Measurements from ENCODE around the gene EHD1.
"Not testable (repeated sequence)": the region's sequence is repeated elsewhere in the genome, so short reads cannot be mapped to it uniquely, and the experiment has no call there.

The EHD1 gene

GRCh38 chr11:64823568-64824119, 54.8 kb downstream of the EHD1 start:
- DNase-seq, result no peak

DNA sequence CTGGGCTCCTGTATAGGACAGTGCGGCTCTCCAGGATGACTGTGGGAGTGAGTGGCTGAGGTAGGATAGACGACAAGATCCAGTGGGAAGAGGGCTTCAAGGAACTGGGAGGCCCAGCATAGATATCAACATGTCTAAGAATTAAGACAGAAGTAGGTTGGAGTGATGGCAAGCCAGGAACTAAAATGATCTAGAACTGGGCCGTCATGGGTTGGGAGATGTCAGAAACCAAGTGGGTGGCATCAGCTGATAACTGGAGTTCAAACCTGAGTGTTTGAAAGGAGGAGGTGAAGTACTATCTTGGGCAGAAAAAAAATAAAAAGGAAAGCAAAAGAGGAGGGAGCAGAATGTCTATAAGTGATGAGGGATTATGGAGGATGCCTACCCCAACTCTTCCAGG, 60.9 kb downstream of the EHD1 start:
- DNase-seq, result no peak

GRCh38 chr11:64815433-64815832, 63.0 kb downstream of the EHD1 start:
- DNase-seq, result not testable (repeated sequence)

- no peak for DNase-seq
Observed at GRCh38 chr11:64814712-64815187, 63.7 kb downstream of the EHD1 start.

- no peak for DNase-seq
Observed at GRCh38 chr11:64813826-64814225, 64.6 kb downstream of the EHD1 start.

DNA sequence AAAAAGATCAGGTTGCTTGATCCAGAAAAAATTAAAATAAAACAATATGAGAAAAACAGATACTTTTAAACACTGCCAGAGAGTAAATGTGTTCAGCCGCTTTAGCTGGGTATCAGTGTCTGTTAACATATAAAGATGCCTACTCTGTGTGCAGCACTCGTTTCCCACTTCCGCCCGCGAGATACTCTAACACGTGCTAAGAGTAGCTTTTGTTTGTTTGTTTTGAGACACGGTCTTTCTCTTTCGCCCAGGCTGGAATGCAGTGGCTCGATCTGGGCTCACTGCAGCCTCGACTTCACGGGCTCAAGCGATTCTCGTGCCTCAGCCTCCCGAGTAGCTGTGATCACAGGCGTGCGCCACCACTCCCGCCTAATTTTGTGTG, 67.5 kb downstream of the EHD1 start:
- DNase-seq, result peak in 1 of 2 donors; percentile 31

- peak; percentile 83 to 88 for DNase-seq
Observed at GRCh38 chr11:64810271-64810890, 68.0 kb downstream of the EHD1 start, which contains the start of gene MEN1. Gene MEN1, minus strand, starts transcription at chr11:64810551. Its CDS starts 442 bp downstream, at chr11:64810109.

DNA sequence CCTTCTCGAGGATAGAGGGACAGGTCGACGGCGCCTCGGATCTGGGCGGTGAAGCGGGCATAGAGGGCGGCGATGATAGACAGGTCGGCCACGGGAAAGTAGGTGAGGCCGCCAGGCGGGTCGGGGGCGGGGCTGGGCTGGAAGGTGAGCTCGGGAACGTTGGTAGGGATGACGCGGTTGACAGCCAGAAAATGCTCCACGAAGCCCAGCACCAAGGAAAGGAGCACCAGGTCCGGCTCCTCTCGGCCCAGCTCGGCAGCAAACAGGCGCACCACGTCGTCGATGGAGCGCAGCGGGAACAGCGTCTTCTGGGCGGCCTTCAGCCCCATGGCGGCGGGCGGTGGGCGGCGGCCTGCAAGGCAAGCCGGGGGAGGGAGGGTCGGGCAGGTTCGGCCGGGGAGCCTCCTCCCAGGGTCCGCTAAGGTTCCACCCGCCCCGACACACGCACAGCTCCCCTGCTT, 68.6 kb downstream of the EHD1 start:
- peak in 1 of 2 donors; percentile 46 for DNase-seq

DNA sequence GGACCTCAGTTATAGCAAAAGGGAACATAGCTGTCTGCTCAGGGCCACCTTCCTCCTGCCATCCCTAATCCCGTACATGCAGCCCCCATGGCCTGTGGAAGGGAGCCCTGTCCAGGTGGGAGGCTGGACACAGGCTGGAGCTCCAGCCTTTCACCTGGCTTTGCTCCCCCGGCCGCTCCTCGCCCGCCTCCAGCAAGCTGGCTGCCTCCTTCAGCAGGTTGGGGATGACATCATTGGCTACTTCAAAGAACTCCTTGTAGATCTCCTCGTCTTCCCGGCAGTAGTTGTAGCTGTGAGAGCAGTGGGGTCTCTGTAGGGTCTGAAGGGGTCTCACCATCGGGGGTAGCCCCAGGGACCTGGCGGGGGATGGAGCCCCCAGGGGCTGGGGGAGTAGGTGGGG, 72.9 kb downstream of the EHD1 start:
- DNase-seq, result no peak

- DNase-seq, result no peak
Observed at GRCh38 chr11:64804346-64805210, 73.8 kb downstream of the EHD1 start.

- no peak for DNase-seq
Observed at GRCh38 chr11:64803846-64804345, 74.5 kb downstream of the EHD1 start.

GRCh38 chr11:64803158-64803845, 75.1 kb downstream of the EHD1 start, which contains the start of gene MAP4K2:
Gene MAP4K2, minus strand, starts transcription at chr11:64803214. Its CDS starts 65 bp downstream, at chr11:64803149.
- DNase-seq, result peak; percentile 87 to 90

DNA sequence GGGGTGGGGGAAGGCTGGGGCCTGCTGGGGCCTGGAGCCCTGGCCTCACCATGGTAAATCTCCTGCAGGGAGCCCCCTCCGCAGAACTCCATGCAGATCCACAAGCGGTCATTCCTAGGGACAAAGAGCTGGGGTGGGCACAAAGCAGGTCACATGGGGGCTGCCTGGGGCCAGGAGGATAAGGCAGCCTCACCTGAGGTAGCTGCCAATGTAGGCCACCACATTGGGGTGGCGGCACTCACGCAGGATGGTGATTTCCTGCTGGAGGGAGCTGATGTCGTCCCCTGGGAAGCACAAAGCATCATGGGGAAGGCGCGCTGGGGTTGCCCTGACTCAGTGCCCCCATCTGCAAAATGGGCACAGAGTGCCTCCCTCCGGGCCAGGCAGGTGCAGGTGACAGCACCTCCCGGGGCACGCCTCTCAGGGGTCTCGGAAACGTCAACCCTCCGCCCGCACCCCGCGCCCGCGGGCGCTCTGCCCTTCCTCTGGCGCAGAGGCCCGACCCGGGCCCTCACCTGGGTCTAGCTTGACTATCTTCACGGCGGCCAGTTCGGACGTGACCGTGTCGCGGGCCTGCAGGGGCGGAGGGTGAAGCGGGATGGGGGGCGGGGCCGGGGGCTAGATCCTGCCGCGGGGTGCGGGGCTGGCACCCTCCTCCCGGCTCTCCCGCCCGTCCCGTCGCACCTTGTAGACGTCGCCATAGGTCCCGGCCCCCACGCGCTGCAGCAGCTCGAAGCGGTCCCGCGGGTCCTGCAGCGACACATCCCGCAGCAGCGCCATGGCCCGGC, 75.9 kb downstream of the EHD1 start:
- DNase-seq, result peak; percentile 55 to 56
